HUDEP-2 (cell line): Measurements from ENCODE around the gene SIK1.

Experiments
- DNase-seq, 76 experiments: peaks; one replicate each; lab custom pipeline; 2025; ENCODE audit not compliant: unreplicated experiment in 76 of 76; lab: John Stamatoyannopoulos, UW

SIK1 gene

DNA sequence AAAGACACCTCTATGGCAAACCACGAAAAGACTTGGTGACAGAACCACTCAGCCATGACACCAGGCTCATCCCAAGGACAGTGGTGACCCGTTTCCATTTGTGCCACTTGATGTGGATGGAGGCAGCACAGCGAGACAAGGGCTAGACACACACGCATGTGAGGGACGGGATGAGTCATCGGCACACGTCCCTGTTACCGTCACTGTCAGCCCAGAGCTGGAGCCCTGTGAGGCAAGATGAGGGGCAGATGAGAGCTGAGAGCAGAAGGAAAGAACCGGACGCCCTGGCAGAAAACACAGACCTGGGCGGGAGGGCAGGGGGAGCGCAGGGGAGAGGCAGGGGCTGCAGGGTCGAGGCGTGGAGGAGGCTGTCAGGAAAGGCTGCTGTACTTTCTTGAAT lies 57.8 kb downstream of the SIK1 start:
- peak in 1 of 76 experiments; percentile 13 for DNase-seq

DNA sequence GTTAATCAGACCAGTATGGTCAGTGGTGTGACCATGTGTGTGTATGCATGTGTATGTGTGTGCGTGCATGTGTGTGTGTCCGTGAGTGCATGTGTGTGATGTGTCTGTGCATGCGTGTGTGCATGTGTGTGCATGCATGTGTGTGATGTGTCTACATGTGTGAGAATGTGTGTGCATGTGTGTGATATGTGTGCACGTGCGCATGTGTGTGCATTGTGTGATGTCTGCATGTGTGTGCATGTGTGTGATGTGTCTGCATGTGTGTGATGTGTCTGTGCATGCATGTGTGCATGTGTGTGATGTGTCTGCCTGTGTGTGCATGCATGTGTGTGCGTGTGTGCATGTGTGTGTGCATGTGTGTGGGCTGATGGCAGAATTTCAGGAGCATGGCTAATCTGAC lies 58.2 kb downstream of the SIK1 start:
- DNase-seq = no peak

DNA sequence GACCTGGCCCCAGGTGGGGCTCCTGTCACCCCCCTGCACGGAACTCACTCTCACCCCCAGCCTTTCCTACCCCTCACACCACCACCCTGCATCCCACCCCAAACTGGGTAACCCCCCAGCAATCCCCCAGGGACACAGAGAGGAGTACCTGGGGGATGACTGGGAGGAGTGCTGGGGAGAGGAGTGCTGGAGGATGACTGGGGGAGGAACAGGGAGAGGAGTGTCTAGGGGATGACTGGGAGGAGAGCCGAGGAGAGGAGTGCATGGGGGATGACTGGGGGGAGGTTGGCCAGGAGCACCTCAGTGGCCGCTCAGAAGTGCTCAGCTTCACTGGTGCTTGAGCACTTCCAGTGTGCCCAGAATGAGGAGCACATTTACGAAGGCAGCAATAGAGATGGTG lies 59.1 kb downstream of the SIK1 start:
- DNase-seq = no peak

DNA sequence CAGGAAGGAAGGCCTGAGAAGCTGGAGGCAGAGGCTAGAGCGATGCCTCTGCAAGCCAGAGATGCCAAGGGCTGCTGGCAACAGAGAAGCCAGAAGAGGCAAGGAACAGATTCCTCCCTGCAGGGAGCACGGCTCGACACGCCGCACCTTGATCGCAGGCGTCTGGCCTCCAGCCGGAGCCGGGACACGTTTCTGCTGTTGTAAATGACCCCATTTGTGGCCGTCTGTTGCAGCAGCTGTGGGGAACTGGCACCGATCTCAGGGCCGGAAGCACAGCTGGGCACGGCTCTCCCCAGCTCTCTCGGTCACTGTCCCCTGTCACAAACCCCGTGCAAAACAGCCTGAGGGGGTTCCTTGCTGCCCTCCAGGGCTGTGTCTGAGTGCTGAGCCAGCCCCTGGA lies 59.6 kb downstream of the SIK1 start:
- no peak for DNase-seq

DNA sequence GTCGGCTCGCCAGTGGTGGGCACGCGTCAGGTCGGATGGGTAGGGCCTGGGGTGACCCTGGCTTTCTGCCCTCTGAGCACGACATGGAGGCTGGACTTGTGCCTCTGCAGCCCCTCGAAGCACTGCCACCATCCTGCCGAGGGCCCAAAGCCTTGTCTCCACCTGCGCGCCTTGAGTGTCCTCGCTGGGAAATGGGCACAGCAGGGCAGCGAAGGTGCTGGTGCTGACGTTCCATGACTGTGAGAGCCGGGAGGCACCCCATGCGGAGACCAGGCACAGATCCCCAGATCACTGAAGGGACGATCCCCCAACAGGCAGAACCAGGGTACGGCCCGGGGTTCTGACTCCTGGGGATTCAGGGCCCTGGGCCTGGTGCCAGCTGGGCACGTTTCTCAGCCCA lies 60.3 kb downstream of the SIK1 start:
- DNase-seq = no peak

DNA sequence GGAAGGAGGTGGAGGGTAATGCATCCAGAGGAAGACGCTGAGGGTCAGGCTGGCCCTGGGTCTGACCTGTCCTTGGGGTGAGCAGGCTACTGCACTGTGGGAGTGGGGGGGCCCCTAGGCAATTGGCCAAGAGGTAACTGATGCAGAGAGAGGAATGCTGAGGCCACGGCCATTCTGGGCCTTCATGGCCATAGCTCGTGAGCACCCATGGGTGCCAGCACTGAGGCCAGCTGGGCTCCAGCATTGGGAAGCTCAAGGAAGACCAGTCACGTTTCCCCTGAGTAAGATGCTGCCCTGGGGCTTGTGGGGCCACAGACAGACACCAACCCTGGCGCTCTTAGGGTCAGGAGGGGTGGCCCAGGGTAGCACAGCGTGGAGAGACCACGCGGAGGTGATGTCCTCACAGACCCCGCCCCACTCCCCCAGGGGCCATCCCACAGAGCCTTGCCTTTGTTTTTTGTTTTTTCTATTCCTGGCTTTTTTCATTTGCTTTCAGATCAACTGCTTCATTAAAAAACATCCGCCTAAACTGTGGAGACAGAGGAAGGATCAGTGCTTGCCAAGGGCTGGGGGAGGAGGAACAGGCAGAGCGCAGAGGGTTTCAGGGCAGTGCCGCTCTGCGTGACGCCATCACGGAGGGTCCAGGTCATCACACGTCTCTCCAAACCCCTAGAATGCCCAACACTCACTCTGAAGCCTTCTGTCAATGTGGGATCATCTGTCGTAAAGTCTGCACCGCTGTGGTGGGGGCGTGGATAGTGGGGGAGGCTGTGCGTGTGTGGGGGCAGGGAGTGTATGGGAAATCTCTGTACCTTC lies 61.1 kb downstream of the SIK1 start:
- DNase-seq = no peak

DNA sequence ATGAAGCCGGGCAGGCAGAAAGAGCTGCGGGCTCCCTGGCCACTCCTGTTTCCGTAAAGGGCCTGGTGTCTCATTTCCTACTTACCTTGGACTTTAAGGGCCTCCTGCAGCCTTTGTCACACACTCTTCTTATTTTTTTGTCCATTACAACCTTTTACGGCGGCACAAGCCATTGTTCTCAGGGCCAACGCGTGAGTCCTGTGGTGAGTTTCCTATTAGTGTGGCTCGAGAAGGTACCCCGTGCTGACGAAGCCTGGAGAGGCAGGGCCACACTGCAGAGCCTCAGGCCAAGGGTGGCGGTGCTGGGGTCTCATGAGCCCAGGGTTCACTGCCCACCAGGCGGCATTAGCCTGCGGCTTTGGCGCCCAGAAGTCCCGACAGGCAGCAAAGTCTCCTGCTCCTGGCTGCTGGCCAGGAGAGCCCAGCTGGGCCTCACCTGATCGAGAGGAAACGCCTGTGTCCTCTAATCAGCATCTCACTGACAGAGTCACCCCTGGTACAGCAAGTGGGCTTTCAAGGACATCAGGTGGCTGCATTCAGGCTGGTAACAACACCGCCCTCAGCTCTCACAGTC lies 62.0 kb downstream of the SIK1 start:
- no peak for DNase-seq
